COLO668 (cell line): ENCODE data around the gene PAX2.
A peak's percentile ranks its signal among the peaks of the same experiment; 100 is the strongest.

ENCODE experiments used
- DNase-seq: peaks from one replicate; lab custom pipeline; 2025; ENCODE audit not compliant: unreplicated experiment; lab: John Stamatoyannopoulos, UW

Gene PAX2

DNA sequence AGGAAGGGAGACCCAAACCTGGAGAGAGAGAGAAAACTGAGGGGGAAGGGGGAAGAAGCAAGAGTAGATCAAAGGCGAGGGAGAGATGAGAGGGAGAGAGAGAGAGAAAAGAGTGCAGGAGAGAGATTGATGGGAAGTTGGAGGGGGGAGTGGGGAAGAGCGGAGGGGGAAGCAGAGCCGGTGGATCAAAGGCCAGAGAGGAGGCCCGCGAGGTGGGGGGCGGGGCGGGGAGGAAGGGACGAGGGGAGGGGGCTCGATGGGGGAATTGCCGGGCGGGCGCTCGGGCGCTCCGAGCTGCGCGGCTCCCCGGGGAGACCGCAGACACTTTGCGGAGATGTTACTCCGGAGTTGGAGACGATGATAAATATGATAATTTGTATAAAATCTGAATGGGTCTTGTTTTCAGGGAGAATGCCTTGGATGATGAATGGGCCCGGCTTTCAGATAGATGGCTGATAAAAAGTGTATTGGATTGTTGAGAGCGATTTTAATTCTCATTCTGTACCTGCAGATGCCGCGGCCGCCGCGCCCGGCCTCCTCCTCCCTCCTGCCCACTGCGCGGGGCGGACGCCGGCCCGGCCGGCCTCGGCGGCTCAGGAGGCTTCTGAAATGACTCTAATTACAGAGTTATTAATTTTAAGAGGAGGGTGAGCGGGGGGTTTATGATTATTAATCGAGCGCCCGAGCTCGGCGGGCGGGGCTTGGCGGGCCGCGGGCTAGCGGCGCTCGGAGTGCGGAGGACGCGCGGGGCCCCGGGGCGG lies 21.4 kb upstream of the PAX2 start:
- DNase-seq, result no peak

DNA sequence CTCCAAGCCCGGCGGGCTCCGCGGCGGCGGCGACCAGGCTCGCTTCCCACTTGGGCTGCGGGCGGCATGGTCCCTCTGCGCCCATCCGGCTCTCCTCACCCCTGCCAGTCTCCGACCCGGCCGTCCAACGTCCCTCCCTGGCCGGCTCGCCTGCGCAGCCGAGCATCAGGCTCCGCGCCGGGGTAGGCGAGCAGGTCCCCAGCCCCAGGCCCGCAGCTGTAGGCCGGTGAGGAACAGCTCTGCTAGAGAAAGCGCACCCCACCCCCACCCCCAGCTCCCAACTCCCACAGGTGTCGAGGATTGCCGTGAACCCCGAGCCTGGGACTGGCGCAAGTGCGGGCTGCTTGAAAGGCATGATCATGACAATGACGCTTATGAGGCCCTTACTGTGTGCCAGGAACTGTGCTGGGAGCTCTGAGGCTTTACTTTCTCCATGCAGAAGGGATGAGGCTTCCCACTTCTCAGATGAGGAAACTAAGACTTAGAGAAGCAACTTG lies 20.8 kb upstream of the PAX2 start:
- no peak for DNase-seq

- DNase-seq, result no peak
Measured at GRCh38 chr10:100725071-100725471, 20.3 kb upstream of the PAX2 start.

DNA sequence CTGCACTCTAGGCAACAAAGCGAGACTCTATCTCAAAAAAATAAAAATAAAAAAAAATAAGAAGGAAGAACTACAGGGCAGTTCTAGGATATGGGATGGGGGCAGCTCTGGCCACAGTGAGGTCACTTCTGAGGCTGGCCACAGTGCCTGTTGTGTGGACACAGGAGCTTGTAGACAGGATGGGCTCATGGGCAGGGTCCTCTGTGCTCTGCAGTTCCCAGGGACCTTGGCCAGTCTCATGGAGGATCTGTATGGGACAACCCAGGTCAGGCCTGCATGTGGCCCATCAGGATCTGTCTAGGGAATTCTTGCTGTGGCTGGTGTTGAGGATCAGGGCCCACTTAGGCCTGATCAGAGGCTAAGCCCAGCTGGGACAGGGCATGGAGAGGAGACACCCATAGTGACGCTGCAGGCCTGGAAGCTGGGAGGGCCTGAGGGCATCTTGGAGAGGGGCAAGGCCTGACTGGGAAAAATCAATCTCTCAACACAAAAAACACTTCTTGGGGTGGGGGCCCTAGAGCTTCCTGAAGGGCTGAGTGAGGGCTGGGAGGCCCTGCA lies 19.4 kb upstream of the PAX2 start:
- DNase-seq, result no peak

DNA sequence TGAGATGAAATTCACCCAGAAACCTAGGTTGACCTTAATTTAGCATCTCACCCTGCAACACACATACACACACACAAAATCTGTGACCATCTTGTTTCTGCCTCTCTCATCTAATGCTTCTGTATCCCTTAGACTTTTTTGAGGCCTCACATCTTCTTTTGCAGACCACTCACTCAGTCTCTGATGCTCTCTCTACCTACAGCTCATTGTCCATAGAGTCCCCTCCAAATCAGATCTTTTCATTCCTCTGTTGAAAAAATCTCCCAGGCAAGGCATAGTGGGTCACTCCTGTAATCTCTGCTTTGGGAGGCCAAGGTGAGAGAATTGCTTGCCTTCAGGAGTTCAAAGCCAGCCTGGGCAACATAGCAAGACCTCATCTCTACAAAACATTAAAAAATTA lies 17.6 kb upstream of the PAX2 start:
- DNase-seq, result no peak

GRCh38 chr10:100728928-100729861 lies 16.2 kb upstream of the PAX2 start:
- DNase-seq, result peak; percentile 2

- no peak for DNase-seq
Measured at GRCh38 chr10:100729862-100730724, 15.3 kb upstream of the PAX2 start.

DNA sequence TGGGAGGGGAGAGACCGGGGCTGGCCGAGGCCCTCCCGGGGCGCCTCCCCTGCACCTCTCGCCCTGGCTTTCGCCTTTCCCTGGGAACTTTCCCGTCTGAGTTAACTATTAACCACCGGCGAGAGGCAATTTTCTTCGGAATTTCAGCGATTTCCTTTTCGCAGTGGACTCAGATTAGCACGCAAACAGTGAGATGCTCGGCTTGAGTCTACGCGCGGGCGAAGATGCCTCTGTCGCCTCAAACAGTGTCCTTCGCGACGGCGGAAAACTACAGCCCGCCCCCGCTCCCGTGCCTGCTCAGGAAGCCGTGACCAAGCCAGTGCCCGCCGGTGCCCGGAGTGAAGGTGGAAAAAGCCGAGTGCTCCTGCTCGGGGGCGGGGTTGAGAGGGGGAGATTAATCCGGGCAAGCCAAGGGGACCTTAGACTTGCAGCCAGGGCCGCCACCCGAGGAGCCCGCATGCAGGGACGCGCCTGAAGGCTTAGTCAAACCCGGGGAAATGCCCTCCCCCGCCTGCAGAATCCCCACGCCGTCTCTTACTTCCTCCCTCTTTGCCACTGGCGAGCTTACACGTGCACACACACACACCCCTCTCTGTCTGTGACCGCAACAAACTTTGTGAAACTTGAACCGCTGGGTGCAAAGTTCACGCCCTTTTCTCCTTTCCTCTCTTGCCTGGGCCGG lies 14.5 kb upstream of the PAX2 start:
- DNase-seq, result peak; percentile 18

DNA sequence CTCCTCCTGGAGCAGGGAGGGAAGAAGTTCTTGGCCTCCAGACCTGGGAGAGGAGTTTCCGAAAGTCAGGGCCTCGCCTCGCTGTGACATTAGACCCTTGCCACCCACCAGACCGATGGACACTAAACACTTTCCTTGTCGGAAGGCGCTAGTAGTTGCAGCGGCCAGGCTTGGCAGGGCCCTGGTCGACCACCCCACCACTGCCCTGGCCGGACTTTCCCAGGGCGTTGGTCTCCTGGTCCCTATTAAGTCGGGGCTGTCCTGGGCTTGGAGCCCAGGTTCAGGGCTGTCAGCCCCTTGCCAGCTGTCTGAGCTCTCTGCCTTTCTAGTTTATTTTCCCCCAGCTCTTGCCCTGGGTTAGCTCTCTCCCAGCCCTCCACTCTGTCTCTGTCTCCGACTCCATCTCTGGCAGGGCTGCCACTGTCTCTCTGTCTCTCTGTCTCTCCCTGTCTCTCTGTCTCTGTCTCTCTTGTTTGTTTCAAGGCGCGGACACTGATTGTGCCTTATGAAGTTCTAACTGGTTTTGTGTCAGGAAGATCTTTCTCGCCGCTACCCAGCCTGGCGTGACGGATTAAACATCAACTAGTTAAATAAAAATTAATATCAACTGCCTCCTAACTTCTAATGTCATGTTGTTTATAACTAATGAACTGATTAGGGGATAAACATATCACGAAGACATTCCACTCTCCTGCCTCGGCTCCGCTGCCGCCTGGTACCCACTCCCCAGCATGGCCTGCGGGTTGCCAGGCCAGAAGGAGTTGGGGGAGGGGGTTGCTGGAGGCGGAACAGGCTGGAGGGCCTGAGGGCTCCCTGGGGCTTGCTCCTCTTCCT lies 13.8 kb upstream of the PAX2 start:
- no peak for DNase-seq

DNA sequence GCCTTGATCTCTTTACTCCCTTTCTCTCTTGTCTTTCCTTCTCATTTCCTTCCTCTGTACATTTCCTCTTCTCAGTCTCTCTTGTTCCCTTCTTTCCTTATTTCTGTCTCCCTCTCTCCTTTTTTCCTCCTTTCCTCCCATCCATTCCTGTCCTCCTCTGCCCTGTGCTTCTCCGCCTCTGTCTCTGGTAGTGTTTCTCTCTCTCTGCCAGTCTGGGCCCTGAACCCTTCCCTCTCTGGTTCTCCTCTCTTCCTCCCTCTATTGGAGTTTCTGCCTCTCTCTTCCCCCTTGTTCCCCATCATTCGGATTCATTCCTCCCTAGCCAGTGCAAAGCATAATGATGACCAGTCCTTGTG lies 13.2 kb upstream of the PAX2 start:
- no peak for DNase-seq

DNA sequence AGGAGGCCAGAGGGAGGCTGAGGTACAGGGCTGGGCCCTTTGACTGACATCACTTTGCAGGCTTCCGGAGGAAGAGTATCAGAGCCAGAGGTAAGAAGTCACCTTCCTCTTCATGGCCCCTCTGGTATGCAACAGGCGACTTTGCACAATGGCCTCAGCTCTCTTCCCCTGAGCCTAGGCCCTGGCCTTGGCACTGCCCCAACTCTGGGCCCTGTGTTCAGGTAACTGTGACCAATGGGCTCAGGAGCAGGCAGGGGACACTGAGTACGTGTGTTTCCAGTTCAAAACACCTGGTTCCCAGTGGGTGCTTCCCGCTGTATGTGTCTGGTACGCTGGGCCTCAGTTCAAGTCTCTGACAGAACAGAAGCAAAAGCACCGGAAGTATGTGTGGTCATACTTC lies 12.1 kb upstream of the PAX2 start:
- DNase-seq, result no peak

DNA sequence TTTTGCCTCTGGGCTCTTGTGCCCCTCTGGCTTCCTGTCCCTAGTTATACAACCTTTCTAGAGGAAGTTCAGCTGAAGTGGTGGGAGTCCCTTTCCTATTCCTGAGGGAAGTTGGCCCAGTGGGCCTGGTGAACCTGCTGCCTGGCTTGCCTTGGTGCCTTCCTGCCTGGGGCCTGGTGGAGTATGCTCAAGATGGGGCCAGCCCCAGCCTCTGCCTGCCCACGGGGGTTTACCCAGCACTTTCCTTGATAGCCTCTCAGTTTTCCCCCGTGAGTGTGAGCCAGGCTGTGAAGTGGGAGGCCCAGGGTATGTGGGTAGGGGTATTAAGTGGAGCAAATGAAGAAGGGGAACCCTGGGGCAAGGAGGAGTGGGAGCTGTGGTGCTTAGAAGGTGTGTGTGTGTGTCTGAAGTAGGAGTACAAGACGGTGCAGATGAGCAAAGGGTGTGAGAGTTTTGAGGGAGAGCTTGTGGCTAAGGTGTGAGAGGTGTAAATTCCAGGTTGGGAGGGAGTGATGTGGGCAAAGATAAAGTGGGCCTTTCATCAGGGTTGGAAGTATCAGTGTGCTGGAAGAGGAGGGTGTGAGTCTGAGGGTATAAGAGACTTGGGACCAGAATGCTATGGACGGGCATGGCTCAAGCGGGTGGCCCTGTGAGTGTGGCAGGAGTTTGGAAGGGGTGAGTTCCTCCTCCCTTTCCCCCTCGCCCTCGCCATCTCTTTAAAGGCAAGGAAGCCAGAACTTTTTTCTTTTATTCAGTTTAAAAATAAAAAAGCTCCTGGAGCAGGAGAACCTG lies 10.9 kb upstream of the PAX2 start:
- DNase-seq, result no peak

GRCh38 chr10:100735087-100735336 lies 10.4 kb upstream of the PAX2 start:
- DNase-seq, result no peak

DNA sequence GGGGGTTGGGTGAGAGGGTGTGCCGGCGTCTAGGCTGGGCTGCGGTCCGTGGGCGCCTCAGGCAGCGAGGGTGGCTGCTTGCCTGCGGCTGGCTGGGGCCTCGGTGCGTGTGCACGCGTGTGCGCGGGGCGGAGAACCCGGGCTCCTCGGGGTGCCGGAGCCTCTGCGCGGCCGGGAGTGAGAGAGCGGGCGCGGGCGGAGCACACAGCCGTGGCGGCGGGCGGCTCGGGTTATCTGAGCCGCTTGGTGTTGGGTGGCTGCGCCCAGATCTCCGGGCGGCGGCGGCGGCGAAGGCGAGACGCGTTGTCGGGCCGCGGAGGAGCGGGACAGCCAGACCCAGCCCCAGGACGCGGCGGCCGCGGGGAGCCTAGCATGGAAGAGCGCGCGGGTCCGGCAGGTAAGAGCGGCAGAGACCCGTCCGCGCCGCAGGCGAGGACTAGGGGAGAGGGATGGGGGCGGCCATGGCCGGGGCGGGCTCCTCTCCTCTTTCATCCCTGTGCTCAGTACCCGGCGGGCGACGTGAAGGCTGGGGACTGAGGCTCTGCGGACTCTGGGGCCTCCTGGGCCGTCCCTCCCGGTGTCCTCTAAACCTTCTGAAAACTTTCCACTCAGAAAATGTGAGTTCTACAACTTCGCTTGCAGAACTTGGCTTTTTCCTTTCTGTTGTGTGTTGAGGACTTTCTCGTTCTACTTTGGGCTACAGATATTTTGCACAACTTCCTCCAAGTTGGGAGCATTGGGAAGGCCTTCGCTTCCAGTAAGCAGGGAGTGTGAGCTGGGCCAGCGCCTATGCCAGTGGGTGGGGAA lies 9.8 kb upstream of the PAX2 start:
- peak; percentile 5 for DNase-seq

DNA sequence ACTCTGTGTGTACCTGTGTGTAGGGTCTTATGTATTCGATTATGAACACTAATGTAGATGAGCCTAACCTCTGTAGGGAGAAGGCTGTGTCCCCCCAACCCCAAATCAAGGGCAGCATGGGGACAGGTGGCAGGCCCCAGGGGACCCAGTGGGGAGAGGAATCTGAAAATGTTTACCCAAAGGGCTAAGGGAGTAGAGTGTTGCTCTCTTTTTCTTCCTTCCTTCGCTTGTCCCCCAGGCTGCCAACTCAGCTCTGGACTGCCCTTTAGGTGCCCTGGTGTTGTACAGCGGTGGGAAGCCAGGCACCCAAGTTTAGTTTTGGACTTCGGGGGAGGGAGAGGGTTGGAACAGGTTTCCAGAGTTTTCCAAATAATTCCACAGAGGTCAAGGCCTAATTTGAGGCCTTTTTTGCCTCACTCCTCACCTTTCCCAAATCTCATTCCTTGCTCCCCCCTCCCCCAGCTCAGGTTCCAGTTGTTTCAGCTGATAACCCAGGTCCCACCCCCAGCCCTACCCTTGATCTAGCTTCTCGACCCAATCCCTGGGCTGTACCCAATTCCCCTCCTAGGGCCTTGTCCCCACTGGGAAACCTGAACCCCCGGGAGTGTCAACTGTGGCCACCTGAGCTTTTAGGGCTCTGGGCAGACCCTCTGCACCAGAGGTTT lies 9.1 kb upstream of the PAX2 start:
- no peak for DNase-seq

GRCh38 chr10:100736809-100737354 lies 8.5 kb upstream of the PAX2 start:
- DNase-seq, result no peak

DNA sequence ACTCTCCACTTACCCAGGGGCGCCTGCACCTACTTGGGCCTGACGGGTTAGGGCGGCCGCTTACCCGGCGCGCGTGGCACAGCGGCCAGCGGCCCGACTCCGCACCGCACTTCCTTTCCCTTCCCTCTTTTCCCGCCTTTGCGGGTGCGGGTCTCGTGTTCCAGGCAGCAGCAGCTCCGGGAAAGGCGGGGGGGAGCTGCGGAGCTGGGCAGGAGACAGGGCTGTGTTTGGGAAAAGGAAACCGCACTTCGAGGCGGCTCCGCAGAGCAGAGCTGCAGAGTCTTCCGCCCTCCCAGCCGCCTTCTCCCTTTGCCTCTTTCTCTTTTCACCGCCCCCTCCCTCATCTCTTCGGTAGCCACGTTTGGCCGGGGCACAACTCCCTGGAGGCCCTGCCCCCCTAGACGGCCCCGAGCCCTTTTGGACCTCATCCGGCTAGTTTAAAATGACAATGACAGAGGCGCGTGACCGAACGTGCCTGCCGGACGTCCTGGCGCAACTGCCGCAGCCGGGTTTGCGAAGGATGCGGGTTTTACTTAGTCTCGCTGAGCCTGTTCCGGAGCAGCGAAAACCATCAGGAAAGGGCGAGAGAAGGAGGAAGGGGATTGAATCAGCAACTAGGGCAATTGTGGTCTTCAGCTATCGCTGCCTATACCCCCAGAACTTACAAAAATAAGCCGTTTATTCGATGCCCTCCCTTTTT lies 7.9 kb upstream of the PAX2 start:
- no peak for DNase-seq
